ENCODE data around the gene KDM2B.
A peak's percentile ranks its signal among the peaks of the same experiment; 100 is the strongest.
"Not testable (repeated sequence)": the region's sequence is repeated elsewhere in the genome, so short reads cannot be mapped to it uniquely, and the experiment has no call there.

KDM2B gene

DNA sequence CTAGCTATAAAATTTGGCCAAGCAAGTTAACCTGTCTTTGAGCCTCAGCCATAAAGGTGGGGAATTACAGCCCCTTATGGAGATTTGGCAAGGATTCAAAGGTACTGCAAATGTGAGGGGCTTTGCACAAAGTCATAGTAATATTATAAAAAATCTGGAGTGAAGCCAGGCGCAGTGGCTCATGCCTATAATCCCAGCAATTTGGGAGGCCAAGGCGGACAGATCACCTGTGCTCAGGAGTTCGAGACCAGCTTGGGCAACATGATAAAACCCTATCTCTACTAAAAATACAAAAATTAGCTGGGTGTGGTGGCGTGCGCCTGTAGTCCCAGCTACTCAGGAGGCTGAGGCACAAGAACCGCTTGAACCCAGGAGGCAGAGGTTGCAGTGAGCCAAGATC is 4.1 kb upstream of the KDM2B start:
- not testable (repeated sequence) for DNase-seq (ENCODE audit: low spot score)

DNA sequence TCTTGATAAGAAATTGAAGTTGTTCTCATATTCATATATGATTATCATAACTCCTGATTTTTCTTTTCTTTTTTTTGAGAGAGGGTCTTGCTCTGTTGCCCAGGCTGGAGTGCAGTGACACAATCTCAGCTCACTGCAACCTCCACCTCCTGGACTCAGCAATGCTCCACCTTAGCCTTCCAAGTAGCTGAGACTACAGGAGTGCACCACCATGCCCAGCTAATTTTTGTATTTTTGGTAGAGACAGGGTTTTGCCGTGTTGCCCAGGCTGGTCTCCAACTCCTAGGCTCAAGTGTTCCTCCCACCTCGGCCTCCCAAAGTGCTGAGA is 2.5 kb upstream of the KDM2B start:
- not testable (repeated sequence) for DNase-seq (ENCODE audit: low spot score)

DNA sequence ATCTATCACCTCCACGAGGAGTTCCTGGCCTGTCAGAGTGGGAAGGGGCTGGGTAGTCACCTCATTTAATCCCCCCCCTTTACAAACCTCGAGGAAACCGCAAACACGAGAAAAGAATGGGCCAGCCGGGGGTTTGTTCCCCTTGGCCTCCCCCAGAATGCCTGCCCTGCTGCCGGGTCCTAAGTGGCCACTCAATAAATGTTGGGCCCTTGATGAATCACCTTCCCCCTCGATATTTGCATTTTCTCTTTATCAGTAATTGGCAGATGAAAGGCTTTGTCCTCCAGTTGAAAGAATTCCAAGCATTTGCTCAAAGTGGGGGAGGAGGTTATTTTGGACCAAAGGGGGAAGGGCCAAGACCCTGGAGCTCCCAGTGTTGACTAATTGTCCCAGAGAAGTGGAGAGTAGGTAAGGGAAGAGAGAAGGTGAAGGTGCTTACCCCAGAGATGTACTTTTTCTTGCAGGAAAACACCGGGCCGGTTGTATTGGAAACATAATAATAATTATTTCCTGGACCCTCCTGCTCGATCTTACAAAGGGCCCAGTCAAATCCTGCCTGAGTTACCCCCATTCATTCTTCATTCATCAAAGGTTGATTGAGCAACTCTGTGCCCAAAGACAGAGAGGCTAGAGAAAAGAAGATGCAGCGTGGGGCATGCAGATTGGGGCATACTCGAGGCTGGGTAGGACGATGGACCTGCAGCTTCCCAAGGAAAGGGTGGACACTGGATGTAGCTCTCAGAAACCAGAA is 1.9 kb upstream of the KDM2B start:
- no peak for DNase-seq (ENCODE audit: low spot score)

DNA sequence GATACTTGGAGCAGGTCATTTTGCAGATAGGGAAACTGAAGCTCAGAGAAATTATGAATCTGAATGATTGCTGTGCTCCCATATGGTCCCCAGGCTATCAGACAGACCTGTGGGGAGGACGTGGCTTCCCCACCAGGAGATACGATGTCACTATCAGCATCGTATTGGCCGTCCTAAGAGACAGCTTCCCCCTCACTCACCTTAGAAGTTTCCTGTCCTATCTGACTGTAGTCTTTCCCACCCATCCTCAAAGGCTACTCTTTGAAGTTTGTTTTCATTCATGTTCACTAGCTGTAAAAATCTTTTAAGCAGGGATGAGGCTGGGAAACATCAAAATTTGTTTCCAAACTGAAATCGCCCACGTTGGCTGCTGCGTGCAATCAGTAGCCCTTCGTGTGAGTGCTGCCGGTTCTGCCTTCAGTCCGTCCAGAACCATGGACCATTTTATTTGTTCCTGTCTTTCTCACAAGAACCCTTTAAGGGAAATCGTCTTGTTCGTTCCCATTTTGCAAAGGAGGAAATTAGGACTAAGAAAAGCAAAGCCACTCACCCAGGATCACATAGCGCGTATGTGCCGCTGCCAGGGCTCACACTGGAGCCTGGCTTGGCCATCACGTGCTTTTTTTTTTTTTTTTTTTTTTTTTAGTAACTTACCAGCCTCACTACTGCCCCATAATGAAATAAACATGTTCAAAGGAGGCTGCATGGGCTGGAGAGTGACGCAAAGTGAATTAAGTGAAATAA is 1.0 kb upstream of the KDM2B start:
- peak; percentile 69 for DNase-seq (ENCODE audit: low spot score)

DNA sequence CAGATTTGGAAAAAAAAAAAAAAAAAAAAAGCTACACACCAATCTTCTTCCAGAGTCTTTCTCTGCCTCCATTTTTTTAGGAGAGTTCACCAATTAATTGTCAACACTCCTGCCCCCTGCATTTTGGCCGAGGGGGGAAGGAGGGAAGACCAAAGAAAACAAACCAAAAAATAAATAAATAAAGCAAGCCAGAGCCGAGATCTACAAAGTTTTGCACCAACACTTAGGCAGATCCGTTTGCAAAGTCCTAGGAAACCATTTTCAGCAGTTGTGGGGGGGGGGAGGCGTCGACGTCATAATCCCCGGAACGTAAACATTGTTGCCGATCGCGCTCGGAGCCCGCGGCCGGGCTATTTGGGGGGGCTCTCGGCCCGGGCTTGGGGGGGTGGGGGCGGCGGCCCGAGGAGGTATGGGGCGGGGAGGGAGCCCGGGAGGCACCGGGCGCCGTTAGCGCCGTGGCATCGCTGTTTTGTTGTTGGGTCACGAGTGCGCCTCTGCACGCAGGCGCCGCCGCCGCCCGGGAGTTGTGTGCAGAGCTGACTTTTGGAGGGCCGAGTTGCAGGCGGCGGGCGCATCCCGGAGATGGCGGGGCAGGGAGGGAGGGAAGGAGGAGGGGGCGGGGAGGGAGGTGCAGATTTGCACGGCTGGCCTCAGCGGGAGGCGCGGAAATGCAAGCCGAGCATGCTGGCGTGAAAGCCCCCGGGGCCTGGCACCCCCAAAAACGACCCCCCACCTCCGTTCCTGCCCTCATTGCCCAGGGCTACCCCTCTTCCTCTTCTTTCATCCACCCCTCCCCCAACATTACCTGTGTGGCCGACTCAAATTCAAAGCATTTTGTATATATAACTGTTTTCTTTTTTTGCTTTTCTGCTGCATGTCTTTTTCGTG is 598 bp downstream of the KDM2B start:
- peak; percentile 79 for DNase-seq (ENCODE audit: low spot score)

DNA sequence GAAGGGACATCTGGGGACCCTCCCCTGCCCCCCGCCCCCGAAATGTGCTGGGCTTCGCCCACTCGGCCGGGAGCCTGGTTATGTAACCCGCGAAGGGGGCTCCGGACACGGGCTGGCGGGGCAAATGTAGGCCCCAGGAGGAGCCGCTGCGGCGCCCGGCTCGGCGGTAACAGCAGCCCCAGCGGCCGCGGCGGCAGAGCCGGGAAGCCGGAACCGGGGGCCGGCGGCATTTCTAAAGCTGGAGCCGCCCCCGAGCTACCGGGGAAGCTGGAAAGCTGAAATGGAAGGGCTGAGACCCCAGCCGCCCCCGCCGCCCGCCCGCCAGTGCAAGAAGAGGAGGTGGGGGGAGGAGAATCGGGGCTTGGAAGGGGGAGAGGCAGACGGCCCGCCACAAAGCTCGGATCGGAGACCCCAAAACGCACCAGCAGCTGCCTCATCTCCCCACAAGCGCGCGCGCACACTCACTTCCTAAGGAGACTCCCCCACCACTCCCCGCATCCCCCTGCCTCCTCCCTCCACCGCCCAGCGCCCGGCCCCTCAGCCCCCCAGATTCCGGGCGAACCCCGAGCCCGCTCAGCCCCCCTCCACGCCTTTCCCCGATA is 1.5 kb downstream of the KDM2B start:
- peak; percentile 63 for DNase-seq (ENCODE audit: low spot score)

DNA sequence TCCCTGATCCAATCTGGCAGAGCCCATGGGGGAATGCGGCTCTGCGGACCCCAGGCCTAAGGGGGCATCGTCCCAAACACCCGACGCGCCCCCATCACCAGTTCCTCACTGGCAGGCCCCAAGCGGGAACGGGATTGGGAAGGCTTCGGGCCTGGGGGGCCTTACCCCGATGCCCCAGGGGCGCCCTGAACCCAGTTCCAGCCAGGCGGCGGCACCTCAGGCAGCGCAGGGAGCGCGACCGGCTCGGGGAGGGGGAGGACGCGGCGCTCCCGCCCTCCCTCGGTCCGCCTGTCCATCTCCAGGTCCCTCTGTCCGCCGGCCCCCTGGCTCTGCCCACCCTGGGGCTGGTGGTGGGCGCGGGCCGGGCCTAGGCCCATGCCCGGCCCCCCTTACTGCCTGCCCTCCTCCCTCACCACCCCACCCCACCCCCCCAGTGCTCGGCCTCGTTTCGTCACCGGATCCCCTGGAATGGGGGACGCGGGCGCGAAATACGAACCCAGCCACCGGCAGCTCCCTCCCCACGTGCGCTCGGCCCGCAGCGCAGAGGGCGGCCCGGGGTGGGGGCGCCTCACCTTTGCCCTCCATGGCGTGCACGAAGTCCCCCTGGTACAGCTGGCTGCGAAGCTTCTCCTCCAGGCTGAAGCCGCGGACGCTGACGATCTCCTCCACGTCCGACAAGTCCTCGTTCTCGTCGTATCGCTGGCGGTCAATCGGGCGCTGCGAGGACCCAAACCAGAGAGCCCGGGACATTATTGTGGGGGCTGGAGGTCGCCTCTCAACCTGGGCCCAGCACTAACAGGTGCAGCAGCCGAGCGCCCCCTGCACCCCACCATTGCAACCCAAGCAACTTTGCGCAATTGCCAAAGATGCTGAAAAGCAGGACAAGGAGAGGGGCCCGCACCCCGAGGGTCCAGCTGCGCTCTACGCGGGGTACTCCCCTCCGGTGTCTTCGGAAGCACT is 2.3 kb downstream of the KDM2B start:
- DNase-seq (ENCODE audit: low spot score), result no peak

DNA sequence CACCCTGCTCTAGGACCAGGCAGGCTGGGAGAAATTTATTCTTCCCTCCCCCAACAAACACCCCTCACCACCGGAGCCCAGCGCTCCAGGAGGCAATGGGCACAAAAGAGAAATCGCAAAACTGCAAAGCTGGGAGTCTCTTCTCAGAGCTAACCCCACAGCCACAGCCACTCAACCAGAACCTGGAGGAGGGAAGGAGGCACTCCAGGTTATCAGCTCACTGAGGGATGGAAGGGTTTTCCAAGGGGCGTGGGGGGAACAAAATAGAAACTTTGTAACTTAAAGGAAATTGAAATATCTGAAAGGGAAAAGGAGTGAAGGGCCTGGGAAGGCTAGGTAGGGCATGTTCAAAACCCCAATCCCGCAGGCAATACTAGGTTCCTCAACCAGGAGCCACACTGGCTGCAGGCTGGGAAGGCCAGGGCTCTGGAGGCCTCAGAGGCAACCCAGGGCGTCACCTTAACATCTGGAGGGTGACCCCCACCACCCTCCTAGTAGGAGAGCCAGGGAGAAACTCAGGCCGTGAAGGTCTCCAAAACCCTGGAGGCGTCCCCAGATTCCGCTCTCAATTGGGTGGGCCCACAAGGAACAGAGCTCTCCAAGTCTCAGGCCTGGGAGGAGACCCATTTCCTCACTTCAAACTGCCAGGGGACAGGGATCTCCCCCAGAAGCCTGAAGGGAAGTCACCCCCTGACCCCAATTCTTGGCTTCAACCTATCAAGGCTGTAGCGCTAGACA is 3.2 kb downstream of the KDM2B start:
- no peak for DNase-seq (ENCODE audit: low spot score)

DNA sequence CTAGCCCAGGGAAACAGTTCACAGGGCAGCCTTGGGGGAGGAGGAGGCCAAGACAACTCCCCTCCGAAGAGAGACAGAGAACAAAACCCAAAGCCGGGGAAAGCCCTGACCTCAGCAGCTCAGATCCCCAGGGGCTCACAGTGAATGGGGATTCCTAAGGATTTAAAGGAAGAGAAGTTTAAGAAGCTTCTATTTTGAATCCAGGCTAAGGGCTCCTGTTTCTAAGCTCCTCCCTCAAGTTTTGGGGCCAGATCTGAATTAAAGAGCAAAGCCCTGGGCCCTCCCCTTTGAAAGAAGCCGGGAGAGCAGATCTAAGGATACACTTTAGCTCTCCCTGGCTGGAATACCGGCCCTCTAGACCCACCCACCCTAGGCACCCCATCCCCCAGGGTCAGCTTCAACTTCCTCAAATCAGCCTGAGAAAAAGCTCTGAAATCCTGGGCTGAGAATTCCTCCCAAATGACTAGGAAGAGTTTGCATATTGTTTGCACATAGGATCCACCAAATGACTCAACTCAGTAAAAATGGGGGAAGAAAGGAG is 3.9 kb downstream of the KDM2B start:
- no peak for DNase-seq (ENCODE audit: low spot score)

DNA sequence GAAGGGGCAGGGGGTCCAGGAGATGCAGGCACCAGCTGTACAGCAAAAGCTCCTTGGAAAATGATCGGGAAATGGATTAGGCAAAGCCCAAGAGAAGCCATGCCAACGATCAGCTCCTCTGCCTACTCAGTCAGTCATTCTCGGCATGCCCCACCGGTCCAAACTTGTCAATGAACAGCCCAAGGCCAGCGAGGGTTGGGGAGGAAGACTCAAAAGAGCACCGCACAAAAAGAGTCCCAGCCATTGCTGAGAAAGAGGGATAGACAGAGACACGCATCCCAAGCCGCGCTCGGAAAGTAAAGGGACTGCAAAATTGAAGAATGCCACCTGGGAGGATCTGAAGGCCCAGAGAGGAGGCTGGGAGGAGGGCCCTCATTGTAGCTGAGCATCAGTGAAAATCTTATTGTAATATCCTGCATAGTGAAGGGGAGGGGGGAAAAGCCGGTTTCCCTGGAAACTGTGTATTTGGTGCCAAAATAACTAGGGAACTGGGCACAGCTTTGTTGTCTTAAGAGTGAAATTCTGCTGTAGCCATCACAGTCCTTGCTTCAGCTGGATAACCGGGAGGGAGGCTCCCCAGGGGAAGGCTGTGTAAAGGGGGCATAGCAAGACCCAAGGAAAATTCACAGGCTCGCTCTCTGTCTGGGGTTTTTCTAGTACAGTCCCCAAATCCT is 4.7 kb downstream of the KDM2B start:
- no peak for DNase-seq (ENCODE audit: low spot score)

DNA sequence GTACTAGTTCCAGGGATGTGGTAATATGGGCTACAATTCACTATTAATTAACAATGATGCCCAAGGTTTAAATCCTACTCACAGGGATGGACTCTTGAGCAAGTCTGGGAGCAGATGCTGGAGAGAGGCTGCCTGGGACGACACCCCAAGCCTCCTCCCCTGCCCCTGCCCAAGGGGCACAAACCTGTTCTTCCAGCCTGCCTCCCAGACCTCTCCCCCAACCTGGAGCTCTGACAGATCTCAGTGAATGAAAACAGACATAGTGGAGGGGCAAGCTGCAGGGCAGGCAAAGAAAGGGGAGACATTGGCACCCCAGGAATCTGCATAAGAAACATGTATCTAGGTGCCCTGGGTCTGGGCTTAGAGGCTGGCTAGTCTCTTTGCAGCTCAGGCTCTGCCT is 5.8 kb downstream of the KDM2B start:
- no peak for DNase-seq (ENCODE audit: low spot score)

DNA sequence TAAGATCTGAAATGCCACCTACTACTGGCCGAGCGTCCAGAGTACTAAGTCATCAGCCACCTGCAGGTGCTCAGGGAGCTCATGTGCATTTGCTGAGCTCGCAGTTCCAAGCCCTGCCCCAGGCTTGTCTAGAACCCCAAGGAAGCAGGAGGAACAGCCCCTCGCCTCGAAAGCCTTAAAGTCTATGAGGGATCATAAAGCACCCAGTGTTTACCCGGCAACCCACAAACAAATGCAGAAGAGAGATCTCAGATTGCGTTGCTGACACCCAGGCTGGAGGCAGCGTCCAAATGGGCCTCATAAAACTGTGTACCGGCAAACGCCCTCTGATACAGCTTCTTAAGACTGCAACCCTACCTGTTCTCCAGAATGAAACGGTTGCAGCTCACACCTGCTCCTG is 6.8 kb downstream of the KDM2B start:
- no peak for DNase-seq (ENCODE audit: low spot score)

DNA sequence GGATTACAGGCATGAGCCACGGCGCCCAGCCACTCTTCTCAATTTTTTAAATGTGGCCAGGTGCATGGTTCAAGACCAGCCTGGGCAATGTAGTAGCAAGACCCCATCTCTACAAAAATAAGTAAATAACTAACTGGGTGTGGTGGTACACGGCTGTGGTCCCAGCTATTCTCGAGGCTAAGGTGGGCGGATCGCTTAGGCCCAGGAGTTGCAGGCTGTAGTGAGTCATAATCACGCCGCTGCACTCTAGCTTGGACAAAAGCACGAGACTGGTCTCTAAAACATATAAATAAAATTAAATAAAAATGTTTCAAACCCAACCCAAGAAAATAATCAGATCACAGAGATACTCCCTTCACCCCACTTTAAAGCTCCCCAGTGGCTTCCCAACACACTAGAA is 8.9 kb downstream of the KDM2B start:
- no peak for DNase-seq (ENCODE audit: low spot score)

DNA sequence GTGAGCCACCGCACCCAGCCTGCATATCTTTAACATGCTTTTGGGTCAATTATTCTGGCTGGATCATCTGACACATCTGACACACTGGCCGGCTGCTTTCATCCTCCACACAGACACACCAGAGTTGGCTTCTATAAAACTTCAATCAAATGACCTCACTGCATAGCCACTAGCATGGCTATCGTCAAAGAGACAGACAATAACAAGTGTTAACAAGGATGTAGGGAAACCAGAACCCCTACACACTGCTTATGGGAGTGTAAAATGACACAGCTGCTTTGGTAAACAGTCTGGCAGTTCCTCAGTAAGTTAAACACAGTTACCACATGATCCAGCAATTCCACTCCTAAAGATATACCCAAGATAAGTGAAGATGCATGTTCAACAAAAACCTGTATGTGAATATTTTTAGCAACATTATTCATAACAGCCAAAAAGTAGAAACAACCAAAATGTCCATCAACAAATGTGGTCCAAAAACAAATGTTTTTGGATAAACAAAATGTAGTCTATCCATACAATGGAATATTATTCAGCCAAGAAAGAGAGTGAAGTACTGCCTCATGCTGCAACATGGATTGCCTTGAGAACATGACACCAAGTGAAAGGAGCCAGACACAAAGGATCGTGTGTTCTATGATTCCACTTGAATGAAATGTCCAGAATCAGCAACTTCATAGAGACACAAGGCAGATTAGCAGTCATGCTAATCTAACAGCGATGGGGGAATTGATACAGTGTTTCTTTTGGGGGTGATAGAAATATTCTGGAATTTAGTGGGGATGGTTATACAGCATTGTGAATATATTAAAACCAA is 10.1 kb downstream of the KDM2B start:
- DNase-seq (ENCODE audit: low spot score), result no peak

DNA sequence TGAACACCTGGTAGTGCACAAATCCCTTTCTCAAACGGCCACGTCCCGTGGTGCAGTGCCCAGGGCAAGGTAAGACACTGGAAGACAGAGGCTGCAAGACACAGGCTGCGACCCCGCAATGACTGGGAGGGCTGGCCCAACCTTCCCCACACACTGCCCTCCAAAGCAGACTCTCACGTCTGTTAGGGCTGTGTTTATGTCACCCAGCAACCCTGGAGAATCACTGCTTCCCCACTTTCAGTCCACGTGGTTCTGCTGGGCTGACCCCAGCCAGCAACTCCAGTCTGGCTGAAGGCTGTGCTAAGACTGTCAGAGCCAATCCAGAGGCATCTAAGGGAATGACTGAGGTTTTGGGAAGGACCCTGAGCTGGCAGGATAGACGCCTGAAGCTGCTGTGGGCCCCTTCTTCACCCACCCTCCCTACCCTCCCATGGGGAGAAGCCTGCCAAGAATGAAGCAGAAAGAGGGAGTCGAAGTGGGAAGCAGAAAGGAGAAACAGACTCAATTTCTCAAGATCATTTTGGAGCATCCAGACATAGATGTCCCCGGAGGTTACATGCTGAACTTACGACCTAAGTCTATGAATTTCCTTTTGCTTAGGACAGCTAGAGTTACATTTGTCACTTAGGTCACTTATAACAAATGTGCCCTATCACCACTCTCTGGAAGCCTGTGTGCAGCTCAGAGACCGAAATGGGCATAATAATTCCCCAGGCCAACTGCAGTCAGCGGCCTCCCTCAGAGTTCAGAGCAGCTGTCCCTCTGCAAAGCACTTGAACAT is 11.7 kb downstream of the KDM2B start:
- no peak for DNase-seq (ENCODE audit: low spot score)

DNA sequence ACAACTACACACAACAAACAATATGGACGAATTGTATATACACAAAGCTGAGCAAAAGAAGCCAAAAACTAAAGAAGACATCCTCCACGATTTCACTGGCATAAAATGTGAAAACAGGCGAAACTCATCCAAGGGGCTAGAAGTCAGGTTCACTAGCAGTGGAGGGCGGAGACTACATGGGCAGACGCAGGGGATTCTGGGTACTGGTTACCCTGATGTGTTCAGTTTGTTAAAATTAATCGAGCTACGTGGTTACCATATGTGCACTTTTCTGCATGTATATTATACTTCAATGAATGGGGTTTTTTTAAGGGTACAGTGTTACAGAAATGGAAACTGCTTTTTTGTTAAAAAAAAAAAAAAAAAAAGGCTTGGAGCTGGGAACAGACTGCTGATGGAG is 12.3 kb downstream of the KDM2B start:
- no peak for DNase-seq (ENCODE audit: low spot score)

DNA sequence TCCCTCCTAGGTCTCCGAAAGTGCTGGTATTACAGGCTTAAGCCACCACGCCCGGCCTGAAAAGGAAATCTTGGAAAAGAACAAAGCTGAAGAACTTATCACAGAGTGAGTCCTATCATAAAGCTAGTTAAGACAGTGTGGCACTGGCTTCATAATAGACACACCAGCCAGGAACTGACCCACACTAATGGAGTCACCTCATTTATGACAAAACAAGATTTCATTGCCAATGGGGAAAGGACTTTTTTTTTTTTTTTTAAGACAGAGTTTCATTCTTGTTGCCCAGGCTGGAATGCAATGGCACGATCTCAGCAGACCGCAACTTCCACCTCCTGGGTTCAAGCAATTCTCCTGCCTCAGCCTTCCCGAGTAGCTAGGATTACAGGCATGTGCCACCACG is 15.7 kb downstream of the KDM2B start:
- DNase-seq (ENCODE audit: low spot score), result no peak

DNA sequence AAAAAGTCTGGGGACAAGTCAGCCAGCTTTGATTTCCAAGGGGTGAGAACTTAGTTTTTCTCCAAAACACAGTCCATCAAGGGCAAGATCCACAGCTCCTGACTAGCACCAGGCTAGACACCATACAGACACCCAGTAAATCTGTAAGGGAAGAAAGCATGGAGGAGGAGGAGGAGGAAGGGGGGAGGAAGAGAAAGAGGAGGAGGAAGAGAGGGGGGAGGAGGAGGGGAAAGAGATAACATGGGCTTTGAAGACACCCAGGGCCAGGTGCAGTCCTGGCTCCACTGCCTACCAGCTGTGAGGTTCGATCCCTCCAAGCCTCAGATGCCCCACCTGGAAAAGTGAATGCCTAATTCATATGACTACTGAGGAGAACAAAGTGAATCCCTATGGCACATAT is 18.3 kb downstream of the KDM2B start:
- DNase-seq (ENCODE audit: low spot score), result no peak

Data from Ammon's horn (tissue), 1 donor.